H9 (cell line): ENCODE data around the gene GRIN2A. TPM values are rescaled to one million over a fixed set of nuclear protein-coding genes. Genes with fewer than 3 reads are reported as not detected.

ENCODE experiments used
- DNase-seq: peaks from one replicate; pipeline ENCODE4 v3.0.0-alpha.2; 2017
- H2AFZ ChIP-seq: one replicate; pipeline ENCODE4 v1.6.1; 2013; ENCODE audit warnings: mild to moderate bottlenecking, low read length, control low read depth, moderate library complexity
- H2AK5ac ChIP-seq: 2 replicates; pipeline ENCODE4 v1.6.1; 2013; ENCODE audit warnings: low read length, control low read depth, mixed read lengths; ENCODE audit not compliant: insufficient read length
- H2BK120ac ChIP-seq: one replicate; pipeline ENCODE4 v1.6.1; 2013; ENCODE audit warnings: low read depth, mild to moderate bottlenecking, low read length, control low read depth, inconsistent platforms; ENCODE audit not compliant: poor library complexity, severe bottlenecking
- H2BK12ac ChIP-seq: 2 replicates; pipeline ENCODE4 v1.6.1; 2013; ENCODE audit warnings: low read length, control low read depth, mixed read lengths, low read depth; ENCODE audit not compliant: insufficient read length
- H2BK15ac ChIP-seq: 2 replicates; pipeline ENCODE4 v1.6.1; 2013; ENCODE audit warnings: low read depth, low read length, control low read depth
- H2BK20ac ChIP-seq: one replicate; pipeline ENCODE4 v1.6.1; 2013; ENCODE audit warnings: low read depth, mild to moderate bottlenecking, low read length, control low read depth, inconsistent platforms; ENCODE audit not compliant: poor library complexity, severe bottlenecking
- H2BK5ac ChIP-seq: 2 replicates; pipeline ENCODE4 v1.6.1; 2013; ENCODE audit warnings: low read length, control low read depth, mixed read lengths; ENCODE audit not compliant: insufficient read length
- H3K14ac ChIP-seq: 2 replicates; pipeline ENCODE4 v1.6.1; 2013; ENCODE audit warnings: low read length, control low read depth; ENCODE audit not compliant: insufficient read depth
- H3K18ac ChIP-seq: 2 replicates; pipeline ENCODE4 v1.6.1; 2013; ENCODE audit warnings: low read depth, mild to moderate bottlenecking, mixed read lengths, low read length, control low read depth; ENCODE audit not compliant: insufficient read length
- H3K23ac ChIP-seq: 2 replicates; pipeline ENCODE4 v1.6.1; 2013; ENCODE audit warnings: low read length, control low read depth, mixed read lengths, low read depth; ENCODE audit not compliant: insufficient read length
- H3K23me2 ChIP-seq: 2 replicates; pipeline ENCODE4 v1.6.1; 2013; ENCODE audit warnings: low read depth, mild to moderate bottlenecking, mixed read lengths, low read length, control low read depth; ENCODE audit not compliant: insufficient read length, poor library complexity, severe bottlenecking
- H3K27ac ChIP-seq: 2 replicates; pipeline ENCODE4 v1.5.1; 2013; ENCODE audit warnings: low read length, control low read depth, mixed read lengths, low read depth; ENCODE audit not compliant: insufficient read length
- H3K27me3 ChIP-seq: 2 replicates; pipeline ENCODE4 v1.6.1; 2013; ENCODE audit warnings: low read length, control low read depth, inconsistent platforms; ENCODE audit not compliant: insufficient read depth
- H3K4ac ChIP-seq: 2 replicates; pipeline ENCODE4 v1.6.1; 2013; ENCODE audit warnings: low read depth, mild to moderate bottlenecking, control low read depth, inconsistent platforms, low read length, moderate library complexity
- H3K4me1 ChIP-seq: 2 replicates; pipeline ENCODE4 v1.6.1; 2013; ENCODE audit warnings: low read length, control low read depth, inconsistent platforms; ENCODE audit not compliant: insufficient read depth
- H3K4me2 ChIP-seq: 2 replicates; pipeline ENCODE4 v1.6.1; 2013; ENCODE audit warnings: low read length, control low read depth, mixed read lengths; ENCODE audit not compliant: insufficient read length, insufficient read depth
- H3K56ac ChIP-seq: 2 replicates; pipeline ENCODE4 v1.6.1; 2013; ENCODE audit warnings: low read depth, mild to moderate bottlenecking, mixed read lengths, low read length, control low read depth; ENCODE audit not compliant: insufficient read length
- H3K79me1 ChIP-seq: 2 replicates; pipeline ENCODE4 v1.6.1; 2013; ENCODE audit warnings: low read depth, mild to moderate bottlenecking, moderate library complexity, low read length, control low read depth, inconsistent platforms; ENCODE audit not compliant: insufficient read depth, poor library complexity, severe bottlenecking
- H3K79me2 ChIP-seq: 2 replicates; pipeline ENCODE4 v1.6.1; 2013; ENCODE audit warnings: low read length, control low read depth, inconsistent platforms; ENCODE audit not compliant: insufficient read depth
- H3K9ac ChIP-seq: 2 replicates; pipeline ENCODE4 v1.6.1; 2013; ENCODE audit warnings: low read length, control low read depth, mixed read lengths; ENCODE audit not compliant: insufficient read length; ENCODE audit errors: extremely low read depth
- H3K9me3 ChIP-seq: one replicate; pipeline ENCODE4 v1.6.1; 2013; ENCODE audit warnings: low read depth, low read length, inconsistent platforms; ENCODE audit not compliant: control insufficient read depth
- H3T11ph ChIP-seq: one replicate; pipeline ENCODE4 v1.6.1; 2013; ENCODE audit warnings: mild to moderate bottlenecking, low read length, control low read depth, inconsistent platforms
- H4K20me1 ChIP-seq: one replicate; pipeline ENCODE4 v1.6.1; 2013; ENCODE audit not compliant: control insufficient read depth, insufficient read length, insufficient read depth
- H4K5ac ChIP-seq: 2 replicates; pipeline ENCODE4 v1.6.1; 2013; ENCODE audit warnings: low read depth, mild to moderate bottlenecking, mixed read lengths, low read length, control low read depth; ENCODE audit not compliant: insufficient read length
- H4K8ac ChIP-seq: replicated peaks from 2 replicates; pipeline ENCODE4 v1.6.1; 2013; ENCODE audit warnings: low read length, control low read depth, mixed read lengths, low read depth; ENCODE audit not compliant: insufficient read length
- H4K91ac ChIP-seq: 2 replicates; pipeline ENCODE4 v1.6.1; 2013; ENCODE audit warnings: low read depth, mild to moderate bottlenecking, moderate library complexity, mixed read lengths, low read length, control low read depth; ENCODE audit not compliant: insufficient read length
- H3K27ac Mint-ChIP-seq, 3 experiments: 2 replicates in 2 of 3; 3 replicates in 1 of 3; pipeline ENCODE4 v1.8.0; 2020 to 2021; ENCODE audit warnings: mixed read lengths in 3 of 3, mild to moderate bottlenecking in 1 of 3, moderate library complexity in 1 of 3
- H3K27me3 Mint-ChIP-seq: 2 replicates; pipeline ENCODE4 v1.8.0; 2021; ENCODE audit warnings: low read depth, mild to moderate bottlenecking, moderate library complexity, mixed read lengths
- H3K36me3 Mint-ChIP-seq, 3 experiments: 2 replicates in 2 of 3; 3 replicates in 1 of 3; pipeline ENCODE4 v1.8.0; 2020 to 2021; ENCODE audit warnings: low read depth in 3 of 3, mixed read lengths in 3 of 3; ENCODE audit not compliant: insufficient read depth in 1 of 3
- H3K4me1 Mint-ChIP-seq, 2 experiments: 2 replicates each; pipeline ENCODE4 v1.8.0; 2020; ENCODE audit warnings: mixed read lengths in 2 of 2
- H3K4me3 Mint-ChIP-seq, 2 experiments: 2 replicates in 1 of 2; 3 replicates in 1 of 2; pipeline ENCODE4 v1.8.0; 2020 to 2021; ENCODE audit warnings: mild to moderate bottlenecking in 2 of 2, mixed read lengths in 2 of 2, moderate library complexity in 1 of 2
- H3K9me3 Mint-ChIP-seq, 2 experiments: 2 replicates in 1 of 2; 3 replicates in 1 of 2; pipeline ENCODE4 v1.8.0; 2020; ENCODE audit warnings: mild to moderate bottlenecking in 2 of 2, mixed read lengths in 2 of 2, moderate library complexity in 1 of 2
- CTCF ChIP-seq: fragments of 200-600 bp; sonication (generic); conservative IDR thresholded peaks from 3 replicates; pipeline ENCODE4 v1.8.0; 2021; ENCODE audit warnings: antibody characterized with exemption, mild to moderate bottlenecking
- WGBS: extraction: QIAGEN DNeasy Blood & Tissue Kit; methylation state at CpG from one replicate; pipeline ENCODE4 v1.1.7; 2013; ENCODE audit warnings: missing lambda C conversion rate, low lambda C conversion rate, mixed read lengths; ENCODE audit not compliant: insufficient read length; ENCODE audit errors: extremely low coverage; 5-methylcytosine and 5-hydroxymethylcytosine counted together
- total RNA-seq: library from RNA; stranded (reverse); gene quantifications from 2 replicates; pipeline ENCODE4 v1.2.1, GENCODE V29; 2021

Gene GRIN2A
- total RNA-seq, 1 experiment from 2014 or later = 1.5 TPM

- no peak overlapping the region for H2AFZ ChIP-seq
- no peak overlapping the region for H4K8ac ChIP-seq
- H3K23ac ChIP-seq = no peak overlapping the region
- H4K91ac ChIP-seq = no peak overlapping the region
- H2BK12ac ChIP-seq = no peak overlapping the region
- no peak overlapping the region for H4K5ac ChIP-seq
- no peak overlapping the region for H2BK20ac ChIP-seq
- peaks cover 5% of the 10 kb centered on the region for H3K4me1 ChIP-seq
- no peak for DNase-seq
- no peak overlapping the region for H3K4me2 ChIP-seq
- no peaks in the 10 kb centered on the region for H3K79me1 ChIP-seq
- peaks cover 34 to 45% of the 10 kb centered on the region in 2 experiments for H3K4me1 Mint-ChIP-seq
- H3K14ac ChIP-seq = no peak overlapping the region
- no peak overlapping the region for H2BK15ac ChIP-seq
- H3K27ac ChIP-seq = no peak overlapping the region
- no peak overlapping the region for H3K4ac ChIP-seq
- no peak overlapping the region for H2BK5ac ChIP-seq
- H4K20me1 ChIP-seq = no peaks in the 10 kb centered on the region
- H3K79me2 ChIP-seq = no peaks in the 10 kb centered on the region
- no peaks in the 10 kb centered on the region for H3K9me3 ChIP-seq
- H3K9ac ChIP-seq = no peak overlapping the region
- no peak overlapping the region for H3K18ac ChIP-seq
- no peak overlapping the region for H2AK5ac ChIP-seq
- TF ChIP-seq CTCF = no peak
- no peak overlapping the region for H2BK120ac ChIP-seq
- H3K23me2 ChIP-seq = no peaks in the 10 kb centered on the region
- no peaks in the 10 kb centered on the region for H3K27me3 ChIP-seq
- no peaks in the 10 kb centered on the region for H3K36me3 Mint-ChIP-seq
- H3K27me3 Mint-ChIP-seq = peaks cover 32% of the 10 kb centered on the region
- H3K27ac Mint-ChIP-seq = no peak overlapping the region
- H3T11ph ChIP-seq = no peak overlapping the region
- H3K9me3 Mint-ChIP-seq = no peaks in the 10 kb centered on the region; a peak in 1 of 5 replicates
- H3K56ac ChIP-seq = no peak overlapping the region
- no peak overlapping the region for H3K4me3 Mint-ChIP-seq
- no CpG with 5 or more reads among the region's 4 CpGs for WGBS
Observed at GRCh38 chr16:9948933-9949332, 233.3 kb downstream of the GRIN2A start.
